H1 (cell line): ENCODE data around the gene HOMER1. TPM values are rescaled to one million over a fixed set of nuclear protein-coding genes. Genes with fewer than 3 reads are reported as not detected.

Experiments
- CTCF ChIA-PET: fragments of 300-600 bp; sonication (Branson Sonifier 250); formaldehyde crosslinking; loops from one replicate; lab custom pipeline; 2021; ENCODE audit not compliant: partially characterized antibody; lab: Charles Lee
- POLR2A ChIA-PET: fragments of 300-600 bp; sonication (Branson Sonifier 250); formaldehyde crosslinking; loops from one replicate; lab custom pipeline; 2021; ENCODE audit warnings: inconsistent platforms; ENCODE audit not compliant: partially characterized antibody; lab: Charles Lee
- DNase-seq, 2 experiments: peaks; one replicate each; pipeline versions ENCODE4 v3.0.0 to v3.0.0-alpha.2; 2010 to 2022; ENCODE audit warnings: low spot score in 2 of 2, low read depth in 1 of 2, mixed read lengths in 1 of 2
- FAIRE-seq: peaks from 2 replicates; lab custom pipeline; 2011; peaks lifted over from hg19 to GRCh38; lab: Jason Lieb, UNC
- H2AFZ ChIP-seq: 2 replicates; pipeline ENCODE4 v1.8.1; 2012; ENCODE audit warnings: low read length, inconsistent platforms
- H2AK5ac ChIP-seq: 2 replicates; pipeline ENCODE4 v1.6.1; 2013; ENCODE audit warnings: low read depth, low read length
- H2BK120ac ChIP-seq: replicated peaks from 2 replicates; pipeline ENCODE3; 2013; ENCODE audit warnings: low read depth, low read length, inconsistent platforms
- H2BK12ac ChIP-seq: 2 replicates; pipeline ENCODE4 v1.6.1; 2013; ENCODE audit warnings: low read depth, low read length
- H2BK15ac ChIP-seq: 2 replicates; pipeline ENCODE4 v1.6.1; 2013; ENCODE audit warnings: low read length
- H2BK20ac ChIP-seq: 2 replicates; pipeline ENCODE4 v1.6.1; 2013; ENCODE audit warnings: low read length
- H2BK5ac ChIP-seq: 2 replicates; pipeline ENCODE4 v1.6.1; 2013; ENCODE audit warnings: low read depth, low read length
- H3K14ac ChIP-seq: 2 replicates; pipeline ENCODE4 v1.6.1; 2013; ENCODE audit warnings: inconsistent platforms; ENCODE audit not compliant: insufficient read length
- H3K18ac ChIP-seq: 2 replicates; pipeline ENCODE4 v1.6.1; 2013; ENCODE audit warnings: low read length; ENCODE audit errors: extremely low read depth
- H3K23ac ChIP-seq: 2 replicates; pipeline ENCODE4 v1.6.1; 2013; ENCODE audit warnings: inconsistent platforms; ENCODE audit not compliant: insufficient read length
- H3K23me2 ChIP-seq: 2 replicates; pipeline ENCODE4 v1.6.1; 2013; ENCODE audit warnings: low read depth, low read length
- H3K27ac ChIP-seq: 2 replicates; pipeline ENCODE4 v1.6.1; 2011; ENCODE audit warnings: low read depth, low read length, inconsistent platforms
- H3K27me3 ChIP-seq, 4 experiments: replicated peaks in 1 of 4; 1 replicate in 1 of 4; 2 replicates in 3 of 4; pipeline versions ENCODE4 v1.6.1 to v1.8.1; 2011 to 2013; ENCODE audit warnings: low read length in 3 of 4, mild to moderate bottlenecking in 3 of 4, inconsistent platforms in 2 of 4, mixed read lengths in 2 of 4, moderate library complexity in 1 of 4; ENCODE audit not compliant: control insufficient read depth in 3 of 4, insufficient read depth in 3 of 4; ENCODE audit errors: extremely low read depth in 1 of 4
- H3K36me3 ChIP-seq, 4 experiments: 2 replicates each; pipeline versions ENCODE4 v1.6.1 to v1.8.1; 2011 to 2013; ENCODE audit warnings: mild to moderate bottlenecking in 4 of 4, low read length in 3 of 4, moderate library complexity in 2 of 4, control low read depth in 1 of 4, inconsistent platforms in 1 of 4; ENCODE audit not compliant: insufficient read depth in 4 of 4, control insufficient read depth in 2 of 4
- H3K4ac ChIP-seq: replicated peaks from 2 replicates; pipeline ENCODE3; 2013; ENCODE audit warnings: low read length, low read depth, mixed read lengths, inconsistent platforms; ENCODE audit not compliant: insufficient read length
- H3K4me1 ChIP-seq, 4 experiments: replicated peaks in 1 of 4; 1 replicate in 1 of 4; 2 replicates in 3 of 4; pipeline versions ENCODE4 v1.6.1 to v1.8.1; 2011 to 2013; ENCODE audit warnings: low read length in 3 of 4, inconsistent platforms in 2 of 4, mixed read lengths in 1 of 4; ENCODE audit not compliant: insufficient read depth in 4 of 4, control insufficient read depth in 3 of 4
- H3K4me2 ChIP-seq, 2 experiments: 2 replicates each; pipeline versions ENCODE4 v1.6.1 to v1.8.1; 2011 to 2013; ENCODE audit warnings: low read depth in 2 of 2, low read length in 2 of 2, control low read depth in 1 of 2, inconsistent platforms in 1 of 2, mild to moderate bottlenecking in 1 of 2; ENCODE audit not compliant: insufficient read depth in 1 of 2
- H3K4me3 ChIP-seq, 4 experiments: fragments of 200-600, 300-600 bp in 1 of 4; sonication (generic), shearing (Covaris generic), sonication (Bioruptor Twin) in 1 of 4; 2 replicates each; pipeline versions ENCODE4 v1.5.1 to v1.8.1; 2011 to 2016; ENCODE audit warnings: low read length in 4 of 4, low read depth in 3 of 4, control low read depth in 2 of 4, inconsistent platforms in 2 of 4, mild to moderate bottlenecking in 2 of 4, mixed read lengths in 1 of 4, moderate library complexity in 1 of 4; ENCODE audit not compliant: insufficient read depth in 2 of 4; ENCODE audit errors: extremely low read depth in 1 of 4
- H3K56ac ChIP-seq: replicated peaks from 2 replicates; pipeline ENCODE3; 2013; ENCODE audit warnings: low read depth, mild to moderate bottlenecking, mixed read lengths, low read length, inconsistent platforms; ENCODE audit not compliant: insufficient read length
- H3K79me1 ChIP-seq: 2 replicates; pipeline ENCODE4 v1.6.1; 2013; ENCODE audit warnings: low read depth, low read length, control low read depth
- H3K79me2 ChIP-seq, 2 experiments: 2 replicates each; pipeline versions ENCODE4 v1.6.1 to v1.8.1; 2012 to 2013; ENCODE audit warnings: low read length in 2 of 2, mild to moderate bottlenecking in 2 of 2, inconsistent platforms in 1 of 2; ENCODE audit not compliant: insufficient read depth in 2 of 2, control insufficient read depth in 1 of 2
- H3K9ac ChIP-seq, 4 experiments: replicated peaks in 1 of 4; 1 replicate in 1 of 4; 2 replicates in 3 of 4; pipeline versions ENCODE4 v1.6.1 to v1.8.1; 2011 to 2013; ENCODE audit warnings: low read depth in 3 of 4, low read length in 3 of 4, control low read depth in 2 of 4, mild to moderate bottlenecking in 2 of 4, moderate library complexity in 2 of 4, inconsistent platforms in 1 of 4; ENCODE audit errors: extremely low read depth in 1 of 4
- H3K9me3 ChIP-seq, 2 experiments: 2 replicates each; pipeline versions ENCODE4 v1.6.1 to v1.8.1; 2012 to 2013; ENCODE audit warnings: mild to moderate bottlenecking in 2 of 2, moderate library complexity in 2 of 2, control low read depth in 1 of 2, inconsistent platforms in 1 of 2, low read depth in 1 of 2, low read length in 1 of 2, mixed read lengths in 1 of 2; ENCODE audit not compliant: insufficient read depth in 2 of 2
- H4K20me1 ChIP-seq, 2 experiments: replicated peaks in 1 of 2; 2 replicates each; pipeline versions ENCODE3 to v1.8.1; 2011 to 2013; ENCODE audit warnings: inconsistent platforms in 2 of 2, low read length in 2 of 2, mild to moderate bottlenecking in 1 of 2; ENCODE audit not compliant: insufficient read depth in 2 of 2, control insufficient read depth in 1 of 2
- H4K5ac ChIP-seq: 2 replicates; pipeline ENCODE4 v1.6.1; 2013; ENCODE audit warnings: low read length, low read depth, mixed read lengths, inconsistent platforms; ENCODE audit not compliant: insufficient read length
- H4K8ac ChIP-seq: 2 replicates; pipeline ENCODE4 v1.8.0; 2013; ENCODE audit warnings: mild to moderate bottlenecking, moderate library complexity, low read length, inconsistent platforms; ENCODE audit not compliant: insufficient read depth; ENCODE audit errors: extremely low read depth
- H4K91ac ChIP-seq: replicated peaks from 2 replicates; pipeline ENCODE3; 2013; ENCODE audit warnings: low read length, mixed read lengths, inconsistent platforms; ENCODE audit not compliant: insufficient read length
- CHD1 ChIP-seq: IDR thresholded peaks from 2 replicates; pipeline ENCODE4 v1.6.1; 2012; ENCODE audit warnings: low read depth, low read length, improper control_type of control experiment
- CTBP2 ChIP-seq: IDR thresholded peaks from 2 replicates; pipeline ENCODE4 v1.7.0; 2011; ENCODE audit warnings: borderline replicate concordance, mild to moderate bottlenecking, moderate library complexity, mixed read lengths, low read length; ENCODE audit not compliant: insufficient read depth, insufficient read length
- GABPA ChIP-seq: IDR thresholded peaks from 2 replicates; pipeline ENCODE4 v1.6.1; 2011; ENCODE audit warnings: mild to moderate bottlenecking, low read length, moderate library complexity, borderline replicate concordance; ENCODE audit not compliant: insufficient read depth
- KDM1A ChIP-seq: fragments of 200-600, 300-600 bp; sonication (generic); IDR thresholded peaks from 2 replicates; pipeline ENCODE4 v1.7.1; 2016; ENCODE audit warnings: mild to moderate bottlenecking, low read length, borderline replicate concordance
- NRF1 ChIP-seq: IDR thresholded peaks from 2 replicates; pipeline ENCODE4 v1.6.1; 2011; ENCODE audit warnings: mild to moderate bottlenecking, low read depth, low read length, improper control_type of control experiment
- PHF8 ChIP-seq: fragments of 200-600 bp; sonication (generic); conservative IDR thresholded peaks from 2 replicates; pipeline ENCODE4 v1.7.1; 2012; ENCODE audit warnings: low read depth, mild to moderate bottlenecking, inconsistent platforms, low read length, moderate library complexity
- RXRA ChIP-seq: IDR thresholded peaks from 2 replicates; pipeline ENCODE4 v1.6.1; 2011; ENCODE audit warnings: low read depth, mild to moderate bottlenecking, low read length, moderate library complexity; ENCODE audit not compliant: insufficient read depth
- SP4 ChIP-seq: IDR thresholded peaks from 2 replicates; pipeline ENCODE4 v1.6.1; 2012; ENCODE audit warnings: low read length, inconsistent platforms
- TAF1 ChIP-seq: IDR thresholded peaks from 2 replicates; pipeline ENCODE4 v1.6.1; 2011; ENCODE audit warnings: mild to moderate bottlenecking, low read depth, low read length
- WGBS, 2 experiments: shearing (Covaris generic) in 1 of 2; methylation state at CpG; one replicate each; pipeline versions ENCODE4 v1.1.6 to v1.1.7; 2013 to 2015; ENCODE audit warnings: low lambda C conversion rate in 2 of 2, mixed read lengths in 2 of 2, inconsistent platforms in 1 of 2, low coverage in 1 of 2, missing lambda C conversion rate in 1 of 2; ENCODE audit not compliant: insufficient replicate concordance in 2 of 2, insufficient coverage in 1 of 2, insufficient read length in 1 of 2; ENCODE audit errors: extremely low coverage in 1 of 2, missing lambda C conversion rate in 1 of 2; 5-methylcytosine and 5-hydroxymethylcytosine counted together
- polyA plus RNA-seq, 7 experiments: library from polyadenylated mRNA; depleted of rRNA in 3 of 7; stranded (reverse) in 5 of 7; unstranded in 2 of 7; fragments of >200 nt in 5 of 7; fragments of 200-250 nt in 2 of 7; gene quantifications; 1 replicate in 5 of 7; 2 replicates in 1 of 7; 4 replicates in 1 of 7; pipeline versions ENCODE4 v1.2.1 to v1.2.3, GENCODE V29; 2011 to 2013; ENCODE audit warnings: missing spikeins in 2 of 7, mixed read lengths in 2 of 7
- total RNA-seq: library from RNA; stranded (reverse); fragmentation: NEBNext Ultra II Directional; extraction: Animal tissue kit (Norgen Biotek cat#: 25700); gene quantifications from 2 replicates; pipeline ENCODE4 v1.2.1, GENCODE V29; 2021
- TF ChIP-seq, protein P1 (sequence below): IDR thresholded peaks from 2 replicates; pipeline ENCODE4 v1.6.1; 2012; ENCODE audit warnings: inconsistent platforms

Gene HOMER1
- total and polyA plus RNA-seq, 2 of the 8 experiments (the other 6 are each of a cell fraction or from before 2014, with no cell fraction given): 6.4 to 57.9 TPM

GRCh38 chr5:79459626-79460025 is 54.3 kb downstream of the HOMER1 start:
- 97% methylated on average over 2 of the region's 2 CpGs; no CpG with 5 or more reads in 1 of the 2 experiments for WGBS, 2 experiments
- no peak for FAIRE-seq
- Histone ChIP-seq H3K23me2 (no peaks in the 10 kb centered on the region; the same call in 1 of the 2 replicates), H3K4me2 (no peak overlapping the region), H3K9me3 (no peaks in the 10 kb centered on the region), H2BK15ac (no peak overlapping the region), H3K9ac (no peak overlapping the region), H2BK12ac (no peak overlapping the region), H3K36me3 (peaks cover 0 to 7% (median 2%) of the 10 kb centered on the region in 4 experiments; a peak in 1 of 8 replicates), H4K5ac (no peak overlapping the region), H3K27me3 (no peaks in the 10 kb centered on the region), H4K91ac (no peak overlapping the region), H3K56ac (no peak overlapping the region), H2BK5ac (no peak overlapping the region), H3K4me3 (no peak overlapping the region), H3K4me1 (peaks cover 0 to 7% (median 2%) of the 10 kb centered on the region in 4 experiments; a peak in 3 of 7 replicates), H2BK20ac (no peak overlapping the region), H2BK120ac (no peak overlapping the region), H3K14ac (no peak overlapping the region), H2AFZ (no peak overlapping the region), H3K27ac (no peak overlapping the region), H4K8ac (no peak overlapping the region), H3K4ac (no peak overlapping the region), H3K18ac (no peak overlapping the region), H3K23ac (no peak overlapping the region), H4K20me1 (peaks cover 0 to 2% of the 10 kb centered on the region in 2 experiments), H3K79me2 (peaks cover 0 to 72% of the 10 kb centered on the region in 2 experiments), H2AK5ac (no peak overlapping the region), H3K79me1 (peaks cover 2% of the 10 kb centered on the region; the same call in 1 of the 2 replicates)
- ChIA-PET POLR2A (no interaction called here), CTCF (interaction anchor here (2.2 kb wide), 1 partner anchor 435 kb away, joined by 8 read pairs; no protein-coding TSS in a partner anchor)
- no peak for DNase-seq
- no peak for TF ChIP-seq GABPA
- TF ChIP-seq CHD1: no peak
- TF ChIP-seq TAF1: no peak
- no peak for TF ChIP-seq NRF1
- no peak for TF ChIP-seq PHF8
- TF ChIP-seq CTBP2: no peak
- TF ChIP-seq RXRA: no peak
- no peak for TF ChIP-seq SP4
- no peak for TF ChIP-seq KDM1A
- TF ChIP-seq, protein P1, sequence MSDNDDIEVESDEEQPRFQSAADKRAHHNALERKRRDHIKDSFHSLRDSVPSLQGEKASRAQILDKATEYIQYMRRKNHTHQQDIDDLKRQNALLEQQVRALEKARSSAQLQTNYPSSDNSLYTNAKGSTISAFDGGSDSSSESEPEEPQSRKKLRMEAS: no peak
